Muscle of back (tissue), 11 donors: ENCODE data around the gene ARHGEF6. TPM values are rescaled to one million over a fixed set of nuclear protein-coding genes. Genes with fewer than 3 reads are reported as not detected.

ENCODE experiments used
- DNase-seq, 3 donors: peaks; one replicate each; pipeline versions ENCODE4 v3.0.0 to v3.0.0-alpha.2; 2013
- polyA plus RNA-seq, 10 donors: library from polyadenylated mRNA; unstranded; fragments of 120-200 nt; gene quantifications; one replicate each; pipeline ENCODE4 v1.2.1, GENCODE V29; 2013; ENCODE audit not compliant: insufficient read length in 10 of 10

ARHGEF6 gene
- polyA plus RNA-seq, 10 donors, result 33.5 to 65.1 (median 42.4) TPM

GRCh38 chrX:136747003-136747986 is 33.4 kb downstream of the ARHGEF6 start:
- no peak for DNase-seq

- peak in 1 of 3 donors; percentile 35 for DNase-seq
These were observed 35.2 kb downstream of the ARHGEF6 start for GRCh38 chrX:136745215-136746173.

DNA sequence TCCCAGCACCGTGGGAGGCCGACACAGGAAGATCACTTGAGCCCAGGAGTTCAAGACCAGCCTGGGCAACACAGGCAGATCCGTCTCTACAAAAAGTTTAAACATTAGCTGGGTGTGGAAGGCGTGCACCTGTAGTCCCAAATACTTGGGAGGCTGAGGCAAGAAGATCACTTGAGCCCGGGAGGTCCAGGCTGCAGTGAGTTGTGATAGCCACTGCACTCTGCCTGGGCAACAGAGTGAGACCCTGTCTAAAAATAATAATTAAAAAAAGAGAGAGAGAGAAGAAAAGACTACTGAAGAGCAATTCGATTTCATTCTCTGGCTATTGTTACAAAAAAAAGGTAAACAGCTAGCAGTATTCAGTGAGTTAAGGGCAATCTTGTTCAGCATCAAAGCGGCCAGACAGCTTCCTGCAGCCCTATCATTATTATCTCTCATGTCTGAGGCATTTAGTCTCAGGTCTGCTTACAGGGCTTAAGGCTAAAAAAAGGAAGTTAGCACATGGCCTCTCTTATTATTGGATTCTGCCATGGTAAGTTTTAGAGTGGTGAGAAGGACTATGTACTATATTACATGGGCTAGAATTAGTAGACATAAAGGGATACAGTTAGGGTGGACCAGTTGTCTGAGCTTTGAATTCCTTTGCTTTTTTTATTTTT is 37.9 kb downstream of the ARHGEF6 start:
- DNase-seq, result no peak

GRCh38 chrX:136738049-136738729 is 42.5 kb downstream of the ARHGEF6 start:
- no peak for DNase-seq

DNA sequence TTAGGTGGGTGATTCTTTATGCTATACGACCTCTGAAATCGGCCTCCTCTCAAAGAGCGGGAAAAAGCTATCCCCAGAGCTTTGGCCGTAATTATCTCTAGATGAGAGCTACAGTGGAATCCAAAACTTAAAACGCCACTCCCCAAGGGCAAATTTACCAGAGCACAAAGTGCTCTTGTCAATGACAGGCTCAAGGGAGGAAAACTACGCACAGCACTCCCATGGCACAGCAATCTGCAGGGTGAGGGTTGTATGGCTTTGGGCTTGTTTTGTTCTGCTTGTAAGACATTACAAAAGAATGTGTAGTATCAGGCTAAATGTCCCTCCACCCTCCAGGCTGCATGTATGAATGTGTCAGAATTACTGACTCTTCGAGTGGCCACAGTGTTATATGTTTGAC is 44.0 kb downstream of the ARHGEF6 start:
- DNase-seq, result no peak

- no peak for DNase-seq
These were observed 45.1 kb downstream of the ARHGEF6 start for GRCh38 chrX:136735601-136736000.

DNA sequence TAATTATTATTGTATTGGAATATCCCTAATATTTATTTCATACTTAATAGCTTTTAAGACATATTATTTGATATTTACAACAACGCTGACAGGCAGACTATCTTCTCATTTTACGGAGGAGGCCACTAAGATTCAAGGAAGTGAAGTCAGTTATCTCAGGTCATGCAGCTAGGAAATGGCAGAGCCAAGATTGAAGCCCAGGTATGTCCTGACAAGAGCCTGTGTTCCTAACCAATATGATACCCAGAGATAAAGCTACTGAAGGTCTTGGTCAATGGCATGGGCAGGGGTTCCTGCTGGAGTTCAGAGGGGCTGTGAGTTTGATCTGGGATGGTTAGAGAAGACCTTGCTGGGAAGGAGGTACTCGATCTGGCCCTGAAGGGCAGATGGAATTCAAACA is 47.1 kb downstream of the ARHGEF6 start:
- DNase-seq, result no peak

DNA sequence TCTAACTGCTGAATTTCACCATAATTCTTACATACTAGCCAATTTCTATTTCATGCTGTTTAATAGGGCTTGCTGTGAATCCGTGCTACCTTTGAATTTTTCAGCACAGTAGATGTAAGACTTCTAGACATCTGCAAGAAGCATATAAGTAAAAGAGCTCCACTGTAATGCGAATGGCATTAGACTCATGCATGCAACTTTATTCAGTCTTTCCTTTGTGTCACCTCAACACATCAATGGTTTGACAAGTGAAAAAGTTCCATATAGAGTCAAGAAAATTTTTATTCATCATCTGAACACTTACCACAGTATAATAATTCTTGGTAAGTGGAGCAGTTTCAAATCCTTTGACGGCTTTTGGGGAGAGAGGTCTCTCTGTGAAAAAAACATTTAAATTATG is 48.9 kb downstream of the ARHGEF6 start:
- no peak for DNase-seq

DNA sequence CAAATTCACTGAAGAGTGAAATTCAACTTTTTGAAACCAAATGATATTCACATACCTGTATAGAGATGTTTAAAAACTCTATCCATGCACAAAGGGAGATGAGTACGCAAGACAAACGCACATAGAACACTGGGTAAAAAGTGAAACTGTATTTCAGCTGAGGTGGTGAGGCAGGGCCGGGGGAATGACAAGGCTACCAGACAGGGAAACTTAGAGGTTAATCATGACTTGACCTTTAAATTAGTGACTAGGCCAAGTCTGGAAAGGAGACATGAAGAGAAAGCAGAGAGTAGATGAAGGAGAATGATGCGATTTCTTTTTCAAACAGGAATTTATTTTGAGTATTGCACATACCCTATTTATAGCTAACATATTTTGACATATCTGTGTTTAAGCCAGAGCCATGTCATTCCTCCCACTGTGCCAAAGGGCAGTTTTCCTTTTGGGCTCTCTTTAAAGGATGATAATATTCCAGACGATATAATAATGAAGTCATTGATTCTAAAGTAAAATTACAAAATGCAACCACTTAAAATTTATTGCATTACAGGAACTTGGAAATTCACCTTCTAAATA is 49.4 kb downstream of the ARHGEF6 start:
- DNase-seq, result no peak

DNA sequence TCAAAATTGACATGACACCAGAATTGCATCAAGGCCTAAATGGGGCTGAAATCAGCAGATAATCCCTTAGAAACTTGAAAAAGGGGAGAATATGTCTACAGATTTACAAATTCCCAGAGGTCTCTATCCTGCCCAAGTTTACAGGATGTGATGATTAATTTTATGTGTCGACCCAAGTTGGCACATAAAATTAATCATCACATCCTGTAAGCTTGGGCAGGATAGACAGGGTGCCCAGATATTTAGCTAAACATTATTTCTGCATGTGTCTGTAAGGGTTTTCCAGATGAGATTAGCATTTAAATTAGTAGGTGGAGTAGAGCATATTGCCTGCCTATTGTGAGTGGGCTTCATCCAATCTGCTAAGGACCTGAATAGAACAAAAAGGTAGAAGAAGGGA is 52.3 kb downstream of the ARHGEF6 start:
- no peak for DNase-seq

DNA sequence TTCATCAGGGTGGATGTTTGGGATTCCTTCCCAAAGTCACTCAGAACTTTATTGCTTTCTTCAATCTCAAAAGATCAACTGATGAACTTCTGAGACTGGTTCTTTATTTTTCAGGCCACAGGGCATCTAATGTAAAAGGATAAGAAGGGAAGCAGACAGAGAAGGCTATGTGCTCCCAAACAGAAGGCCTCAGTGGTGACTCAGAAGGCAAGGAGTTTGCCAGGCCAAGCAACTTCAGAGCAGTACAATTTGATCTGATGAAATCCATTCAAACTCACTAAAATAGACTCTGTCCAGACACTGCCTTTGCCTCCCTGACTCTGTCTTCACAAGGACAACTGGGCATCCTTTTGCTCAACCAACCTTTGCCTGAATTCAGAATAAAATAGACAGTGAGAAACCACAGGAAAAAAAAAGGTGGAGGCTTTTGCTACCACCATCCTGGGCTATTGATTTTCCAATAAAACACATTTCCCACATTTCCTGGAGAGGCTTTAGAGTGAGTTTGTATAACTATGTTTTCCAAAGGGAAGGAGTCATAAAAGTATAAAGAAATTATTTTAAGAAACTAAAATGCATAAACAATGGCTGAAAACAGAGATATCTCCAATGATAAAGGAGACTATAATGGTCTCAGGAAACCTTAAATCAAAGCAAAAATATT is 55.2 kb downstream of the ARHGEF6 start:
- peak in 1 of 3 donors; percentile 16 for DNase-seq

GRCh38 chrX:136718091-136718490 is 62.6 kb downstream of the ARHGEF6 start:
- no peak for DNase-seq

- no peak for DNase-seq
These were observed 65.8 kb downstream of the ARHGEF6 start for GRCh38 chrX:136714626-136715599.

GRCh38 chrX:136712650-136713310 is 68.0 kb downstream of the ARHGEF6 start:
- DNase-seq, result no peak

GRCh38 chrX:136711147-136711546 is 69.6 kb downstream of the ARHGEF6 start:
- peak in 2 of 3 donors; percentile 10 to 26 for DNase-seq

DNA sequence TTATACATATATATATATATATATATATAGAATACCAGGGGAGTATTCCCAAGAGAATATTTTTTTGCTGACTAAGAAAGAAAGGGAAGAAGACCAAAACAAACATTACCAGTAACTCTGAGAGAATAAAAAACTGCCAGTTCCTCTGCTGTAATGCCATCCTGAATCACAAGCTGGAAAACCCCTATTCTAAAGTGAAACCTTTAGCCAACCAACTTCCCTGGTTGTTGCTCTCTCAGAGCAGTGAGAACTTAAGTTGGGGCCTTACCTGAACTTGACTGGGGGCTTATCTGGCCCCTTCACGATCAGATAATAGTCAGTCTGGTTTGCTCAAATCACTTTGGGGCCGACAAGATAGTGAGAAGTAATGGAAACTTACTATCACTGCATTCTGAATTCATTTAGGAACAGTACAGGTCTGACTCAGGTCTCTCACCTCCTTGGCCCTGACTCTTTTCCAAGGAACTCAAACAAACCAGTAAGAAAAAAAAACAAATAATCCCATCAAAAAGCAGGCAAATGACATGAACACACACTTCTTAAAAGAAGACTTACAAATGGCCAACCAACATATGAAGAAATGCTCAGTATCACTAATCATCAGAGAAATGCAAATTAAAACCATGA is 70.3 kb downstream of the ARHGEF6 start:
- DNase-seq, result no peak

- DNase-seq, result no peak
These were observed 72.4 kb downstream of the ARHGEF6 start for GRCh38 chrX:136708348-136708747.

- DNase-seq, result no peak
These were observed 83.6 kb downstream of the ARHGEF6 start for GRCh38 chrX:136697156-136697555.
